Spleen (tissue), 11 donors: ENCODE measurements around the gene TCF7L2. TPM values are rescaled to one million over a fixed set of nuclear protein-coding genes. Genes with fewer than 3 reads are reported as not detected.
A peak's percentile ranks its signal among the peaks of the same experiment; 100 is the strongest.

Experiments used
- DNase-seq: peaks from one replicate; pipeline ENCODE4 v3.0.0-alpha.2; 2020
- H3K27ac ChIP-seq, 8 donors: fragments of 200-600 bp; sonication (generic) in 7 of 8; 1 replicate in 4 of 8; 2 replicates in 4 of 8; pipeline versions ENCODE4 v1.5.0 to v1.8.0; 2016 to 2021; ENCODE audit warnings: inconsistent platforms in 4 of 8, mild to moderate bottlenecking in 4 of 8, moderate library complexity in 1 of 8
- H3K27me3 ChIP-seq, 7 donors: fragments of 200-600 bp; sonication (generic) in 6 of 7; replicated peaks in 1 of 7; 1 replicate in 4 of 7; 2 replicates in 3 of 7; pipeline versions ENCODE4 v1.5.0 to v1.8.0; 2016 to 2021; ENCODE audit warnings: inconsistent platforms in 3 of 7, mild to moderate bottlenecking in 1 of 7
- H3K36me3 ChIP-seq, 6 donors: fragments of 200-600 bp; sonication (generic) in 5 of 6; 1 replicate in 4 of 6; 2 replicates in 2 of 6; pipeline versions ENCODE4 v1.5.0 to v1.8.0; 2016 to 2021; ENCODE audit warnings: inconsistent platforms in 2 of 6
- H3K4me1 ChIP-seq, 6 donors: fragments of 200-600 bp; sonication (generic) in 5 of 6; 1 replicate in 3 of 6; 2 replicates in 3 of 6; pipeline versions ENCODE4 v1.5.0 to v1.8.0; 2016 to 2021; ENCODE audit warnings: inconsistent platforms in 3 of 6
- H3K4me3 ChIP-seq, 8 donors: fragments of 200-600 bp; sonication (generic) in 7 of 8; 1 replicate in 4 of 8; 2 replicates in 4 of 8; pipeline versions ENCODE4 v1.5.0 to v1.8.0; 2016 to 2021; ENCODE audit warnings: inconsistent platforms in 4 of 8, mild to moderate bottlenecking in 4 of 8, moderate library complexity in 2 of 8
- H3K9me3 ChIP-seq, 8 donors: fragments of 200-600 bp; sonication (generic) in 7 of 8; 1 replicate in 4 of 8; 2 replicates in 4 of 8; pipeline versions ENCODE4 v1.5.0 to v1.8.0; 2016 to 2021; ENCODE audit warnings: inconsistent platforms in 4 of 8
- CTCF ChIP-seq, 11 experiments: fragments of 200-600 bp in 7 of 11; fragments of 450-650 bp in 4 of 11; sonication (generic) in 4 of 11; IDR thresholded peaks in 8 of 11; conservative IDR thresholded peaks in 3 of 11; 1 replicate in 7 of 11; 2 replicates in 4 of 11; pipeline versions ENCODE4 v1.4.0 to v1.8.0; 2016 to 2021; ENCODE audit warnings: antibody characterized with exemption in 11 of 11, inconsistent platforms in 4 of 11, mild to moderate bottlenecking in 1 of 11
- POLR2A ChIP-seq, 3 donors: fragments of 450-650 bp; IDR thresholded peaks; one replicate each; pipeline ENCODE4 v1.5.1; 2017; ENCODE audit warnings: antibody characterized with exemption in 3 of 3, mild to moderate bottlenecking in 1 of 3
- POLR2AphosphoS5 ChIP-seq, 3 donors: sonication (generic); formaldehyde crosslinking; IDR thresholded peaks; one replicate each; pipeline ENCODE4 v1.5.1; 2017; ENCODE audit warnings: antibody characterized with exemption in 3 of 3
- WGBS, 5 donors: extraction: QIAGEN DNeasy Blood & Tissue Kit in 3 of 5; methylation state at CpG; one replicate each; pipeline versions ENCODE4 v1.1.5 to v1.1.7; 2013 to 2018; 5-methylcytosine and 5-hydroxymethylcytosine counted together
- intact Hi-C: fragments of 100-400 bp; cut with DNase I; formaldehyde crosslinking; loops from one replicate; pipeline ENCODE4 v1.15.0; 2023; ENCODE audit warnings: low total_unique reads
- polyA plus RNA-seq, 3 donors: library from polyadenylated mRNA; stranded (reverse); fragments of 200-250 nt; gene quantifications; one replicate each; pipeline ENCODE4 v1.2.1, GENCODE V29; 2013
- total RNA-seq, 7 donors: library from RNA; depleted of rRNA in 3 of 7; stranded (reverse); fragments of >200 nt in 3 of 7; fragmentation: NEBNext Ultra II Directional in 4 of 7; extraction: Animal tissue kit (Norgen Biotek cat#: 25700) in 4 of 7; gene quantifications; one replicate each; pipeline versions ENCODE4 v1.1.0 to v1.2.1, GENCODE V29; 2016 to 2021
- donor health status: healthy with polysubstance abuse.
- donor health status: DM: no; HTN: no; CAD: no; lungs with moderate emphysema.
- donor health status: DM: no; HTN: no; CAD: no.
- donor health status: Bipolar disorder and iron deficiency.
- donor health status: healthy.
- donor health status: DM: no; HTN: no; CAD: no.
- donor health status: DM: yes; HTN: yes; CAD: no.

TCF7L2 gene
- total and polyA plus RNA-seq, 10 donors = 4.6 to 85.6 (median 34.7) TPM

GRCh38 chr10:113139699-113140098, 189.7 kb downstream of the TCF7L2 start:
- DNase-seq = no peak
- Histone ChIP-seq H3K9me3 (no peaks in the 10 kb centered on the region), H3K27ac (no peak overlapping the region), H3K27me3 (no peaks in the 10 kb centered on the region), H3K36me3 (peaks cover 0 to 40% (median 0%) of the 10 kb centered on the region in 6 donors), H3K4me1 (peaks cover 0 to 25% (median 0%) of the 10 kb centered on the region in 6 donors), H3K4me3 (no peak overlapping the region)
- TF ChIP-seq CTCF (IDR thresholded peaks at IDR 0.05 in 8 of 11, conservative IDR thresholded peaks at IDR 0.05 in 3 of 11) = peak in 1 of 11 experiments; percentile 20
- TF ChIP-seq POLR2A (IDR thresholded peaks at IDR 0.05) = no peak
- TF ChIP-seq POLR2AphosphoS5 (IDR thresholded peaks at IDR 0.05) = no peak
- intact Hi-C loops = no loop called here
- 50 to 73% (median 57%) methylated on average over 2 of the region's 2 CpGs for WGBS, 5 donors

- H3K9me3 ChIP-seq = no peaks in the 10 kb centered on the region
- H3K4me1 ChIP-seq = peaks cover 0 to 25% (median 0%) of the 10 kb centered on the region in 6 donors
- intact Hi-C loops = no loop called here
- TF ChIP-seq CTCF (IDR thresholded peaks at IDR 0.05 in 8 of 11, conservative IDR thresholded peaks at IDR 0.05 in 3 of 11) = no peak
- no peak for TF ChIP-seq POLR2AphosphoS5 (IDR thresholded peaks at IDR 0.05)
- no peak for TF ChIP-seq POLR2A (IDR thresholded peaks at IDR 0.05)
- WGBS, 5 donors = 82 to 96% (median 91%) methylated on average over 9 to 10 of the region's 10 CpGs
- peaks cover 0 to 46% (median 0%) of the 10 kb centered on the region in 6 donors for H3K36me3 ChIP-seq
- no peak overlapping the region for H3K27ac ChIP-seq
- H3K4me3 ChIP-seq = no peak overlapping the region
- H3K27me3 ChIP-seq = no peaks in the 10 kb centered on the region
- DNase-seq = no peak
Measured at GRCh38 chr10:113140143-113141011, 190.3 kb downstream of the TCF7L2 start.

GRCh38 chr10:113142601-113143362, 192.7 kb downstream of the TCF7L2 start:
- H3K36me3 ChIP-seq = peaks cover 0 to 70% (median 0%) of the 10 kb centered on the region in 6 donors
- 90 to 94% (median 92%) methylated on average over 21 to 22 of the region's 22 CpGs for WGBS, 5 donors
- H3K4me1 ChIP-seq = peaks cover 0 to 22% (median 2%) of the 10 kb centered on the region in 6 donors
- TF ChIP-seq CTCF (IDR thresholded peaks at IDR 0.05 in 8 of 11, conservative IDR thresholded peaks at IDR 0.05 in 3 of 11) (no peak), POLR2A (IDR thresholded peaks at IDR 0.05) (no peak), POLR2AphosphoS5 (IDR thresholded peaks at IDR 0.05) (peak in 1 of 3 donors; percentile 15)
- H3K27me3 ChIP-seq = no peaks in the 10 kb centered on the region
- no peak for DNase-seq
- no peak overlapping the region for H3K4me3 ChIP-seq
- intact Hi-C loops = no loop called here
- no peak overlapping the region for H3K27ac ChIP-seq
- H3K9me3 ChIP-seq = no peaks in the 10 kb centered on the region

GRCh38 chr10:113144576-113144975, 194.5 kb downstream of the TCF7L2 start:
- DNase-seq = no peak
- peaks cover 4 to 21% (median 18%) of the 10 kb centered on the region in 6 donors for H3K4me1 ChIP-seq
- no peak overlapping the region for H3K27ac ChIP-seq
- no peaks in the 10 kb centered on the region for H3K9me3 ChIP-seq
- H3K4me3 ChIP-seq = no peak overlapping the region
- TF ChIP-seq POLR2A (IDR thresholded peaks at IDR 0.05) (no peak), POLR2AphosphoS5 (IDR thresholded peaks at IDR 0.05) (no peak), CTCF (IDR thresholded peaks at IDR 0.05 in 8 of 11, conservative IDR thresholded peaks at IDR 0.05 in 3 of 11) (no peak)
- intact Hi-C loops = no loop called here
- H3K27me3 ChIP-seq = no peaks in the 10 kb centered on the region
- 88 to 97% (median 93%) methylated on average over 5 of the region's 5 CpGs for WGBS, 5 donors
- H3K36me3 ChIP-seq = peaks cover 0 to 87% (median 0%) of the 10 kb centered on the region in 6 donors
